DMS 273 (cell line): ENCODE measurements around the gene GRIK5.

Source experiments
- DNase-seq: peaks from one replicate; lab custom pipeline; 2025; ENCODE audit not compliant: unreplicated experiment; lab: John Stamatoyannopoulos, UW

The GRIK5 gene

GRCh38 chr19:42095142-42095813, 25.3 kb upstream of the GRIK5 start:
- DNase-seq: no peak

- DNase-seq: peak; percentile 28
Measured at GRCh38 chr19:42093926-42094325, 23.9 kb upstream of the GRIK5 start.

GRCh38 chr19:42093505-42093904, 23.5 kb upstream of the GRIK5 start:
- DNase-seq: no peak

GRCh38 chr19:42092350-42092749, 22.3 kb upstream of the GRIK5 start:
- peak; percentile 83 for DNase-seq

GRCh38 chr19:42091742-42092141, 21.7 kb upstream of the GRIK5 start:
- DNase-seq: peak; percentile 58

- DNase-seq: no peak
Measured at GRCh38 chr19:42091300-42091699, 21.3 kb upstream of the GRIK5 start.

- DNase-seq: peak; percentile 74
Measured at GRCh38 chr19:42090672-42091071, 20.7 kb upstream of the GRIK5 start.

- no peak for DNase-seq
Measured at GRCh38 chr19:42089772-42090171, 19.8 kb upstream of the GRIK5 start.

- DNase-seq: no peak
Measured at GRCh38 chr19:42089191-42089750, 19.3 kb upstream of the GRIK5 start.

GRCh38 chr19:42088471-42089190, 18.6 kb upstream of the GRIK5 start:
- DNase-seq: no peak

GRCh38 chr19:42086770-42087550, 17.0 kb upstream of the GRIK5 start:
- no peak for DNase-seq

GRCh38 chr19:42086188-42086736, 16.3 kb upstream of the GRIK5 start:
- DNase-seq: no peak

- no peak for DNase-seq
Measured at GRCh38 chr19:42083537-42083936, 13.5 kb upstream of the GRIK5 start.

- DNase-seq: peak; percentile 74
Measured at GRCh38 chr19:42081584-42082203, 11.7 kb upstream of the GRIK5 start.

GRCh38 chr19:42080764-42081375, 10.9 kb upstream of the GRIK5 start:
- no peak for DNase-seq

- no peak for DNase-seq
Measured at GRCh38 chr19:42079886-42080763, 10.1 kb upstream of the GRIK5 start.

GRCh38 chr19:42079276-42079669, 9.3 kb upstream of the GRIK5 start:
- DNase-seq: no peak

- no peak for DNase-seq
Measured at GRCh38 chr19:42078538-42079275, 8.7 kb upstream of the GRIK5 start.

- DNase-seq: no peak
Measured at GRCh38 chr19:42078058-42078457, 8.1 kb upstream of the GRIK5 start.
